Esophagus squamous epithelium (tissue), 4 donors: Measurements from ENCODE around the gene LAMTOR5.

Source experiments
- POLR2A ChIP-seq, 4 donors: fragments of 450-650 bp; IDR thresholded peaks; one replicate each; pipeline ENCODE4 v1.6.1; 2017; ENCODE audit warnings: antibody characterized with exemption in 4 of 4, mild to moderate bottlenecking in 4 of 4, moderate library complexity in 3 of 4
- TF ChIP-seq, protein P1 (sequence below), 6 experiments: fragments of 450-650 bp in 4 of 6; fragments of 200-600 bp in 2 of 6; sonication (generic) in 2 of 6; IDR thresholded peaks; one replicate each; pipeline ENCODE4 v1.5.1; 2016 to 2019; ENCODE audit warnings: antibody characterized with exemption in 6 of 6, mild to moderate bottlenecking in 4 of 6, moderate library complexity in 4 of 6

DNA sequence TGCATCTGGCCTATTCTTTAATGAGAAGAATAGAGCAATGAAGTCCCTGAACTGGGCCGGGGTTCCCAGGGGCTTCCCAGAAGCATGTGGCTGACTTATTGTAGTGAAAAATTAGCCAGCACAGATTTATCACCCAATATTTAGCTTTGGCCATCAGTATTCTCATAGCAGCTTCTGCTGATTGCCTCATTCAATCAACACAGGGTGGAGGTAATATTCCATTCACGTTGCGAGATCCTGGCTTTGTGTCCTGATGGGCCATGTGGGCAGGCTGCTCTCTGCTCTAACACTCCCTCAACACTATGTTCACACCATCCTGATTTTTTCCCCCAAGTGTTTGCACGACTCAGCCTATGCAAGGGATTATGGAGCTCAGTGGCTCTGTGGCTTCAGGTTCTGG, 21.5 kb upstream of the LAMTOR5 start:
- TF ChIP-seq, protein P1, sequence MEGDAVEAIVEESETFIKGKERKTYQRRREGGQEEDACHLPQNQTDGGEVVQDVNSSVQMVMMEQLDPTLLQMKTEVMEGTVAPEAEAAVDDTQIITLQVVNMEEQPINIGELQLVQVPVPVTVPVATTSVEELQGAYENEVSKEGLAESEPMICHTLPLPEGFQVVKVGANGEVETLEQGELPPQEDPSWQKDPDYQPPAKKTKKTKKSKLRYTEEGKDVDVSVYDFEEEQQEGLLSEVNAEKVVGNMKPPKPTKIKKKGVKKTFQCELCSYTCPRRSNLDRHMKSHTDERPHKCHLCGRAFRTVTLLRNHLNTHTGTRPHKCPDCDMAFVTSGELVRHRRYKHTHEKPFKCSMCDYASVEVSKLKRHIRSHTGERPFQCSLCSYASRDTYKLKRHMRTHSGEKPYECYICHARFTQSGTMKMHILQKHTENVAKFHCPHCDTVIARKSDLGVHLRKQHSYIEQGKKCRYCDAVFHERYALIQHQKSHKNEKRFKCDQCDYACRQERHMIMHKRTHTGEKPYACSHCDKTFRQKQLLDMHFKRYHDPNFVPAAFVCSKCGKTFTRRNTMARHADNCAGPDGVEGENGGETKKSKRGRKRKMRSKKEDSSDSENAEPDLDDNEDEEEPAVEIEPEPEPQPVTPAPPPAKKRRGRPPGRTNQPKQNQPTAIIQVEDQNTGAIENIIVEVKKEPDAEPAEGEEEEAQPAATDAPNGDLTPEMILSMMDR (IDR thresholded peaks at IDR 0.05) = no peak
- TF ChIP-seq POLR2A (IDR thresholded peaks at IDR 0.05) = no peak
